Natural killer cell (primary cell): ENCODE data around the gene C16orf90. TPM values are rescaled to one million over a fixed set of nuclear protein-coding genes. Genes with fewer than 3 reads are reported as not detected.

Source experiments
- ATAC-seq, 3 donors: fragments of 150-1000 bp in 2 of 3; fragments of 200-7000 bp in 1 of 3; cut with Tn5 transposase; 1 replicate in 1 of 3; 2 replicates in 2 of 3; pipeline ENCODE4 v1.10.0; 2021; ENCODE audit warnings: mild to moderate bottlenecking in 2 of 3, moderate library complexity in 2 of 3
- DNase-seq, 2 donors: peaks; one replicate each; pipeline versions ENCODE4 v3.0.0 to v3.0.0-alpha.2; 2013 to 2021; ENCODE audit warnings: mixed read lengths in 1 of 2
- H3K27ac ChIP-seq: one replicate; pipeline ENCODE4 v1.5.1; 2013; ENCODE audit warnings: mild to moderate bottlenecking, low read length
- H3K27me3 ChIP-seq: one replicate; pipeline ENCODE4 v1.6.1; 2013; ENCODE audit warnings: low read length; ENCODE audit not compliant: control insufficient read depth, insufficient read depth
- H3K36me3 ChIP-seq: one replicate; pipeline ENCODE4 v1.6.1; 2013; ENCODE audit warnings: low read length; ENCODE audit not compliant: control insufficient read depth, insufficient read depth
- H3K4me1 ChIP-seq: one replicate; pipeline ENCODE4 v1.6.1; 2013; ENCODE audit warnings: low read length; ENCODE audit not compliant: control insufficient read depth, insufficient read depth
- H3K4me3 ChIP-seq: one replicate; pipeline ENCODE4 v1.5.1; 2013; ENCODE audit warnings: low read length
- H3K9me3 ChIP-seq: one replicate; pipeline ENCODE4 v1.6.1; 2013; ENCODE audit warnings: low read length; ENCODE audit not compliant: control insufficient read depth, insufficient read depth
- H3K27ac Mint-ChIP-seq, 2 donors: one replicate each; pipeline ENCODE4 v1.8.0; 2022; ENCODE audit warnings: mild to moderate bottlenecking in 2 of 2, mixed read lengths in 2 of 2, moderate library complexity in 1 of 2
- H3K27me3 Mint-ChIP-seq, 2 donors: one replicate each; pipeline ENCODE4 v1.8.0; 2022; ENCODE audit warnings: low read depth in 2 of 2, mixed read lengths in 2 of 2
- H3K36me3 Mint-ChIP-seq: one replicate; pipeline ENCODE4 v1.8.0; 2022; ENCODE audit warnings: mixed read lengths
- H3K4me1 Mint-ChIP-seq, 2 donors: one replicate each; pipeline ENCODE4 v1.8.0; 2022; ENCODE audit warnings: mixed read lengths in 2 of 2
- H3K4me3 Mint-ChIP-seq: one replicate; pipeline ENCODE4 v1.8.0; 2022; ENCODE audit warnings: mild to moderate bottlenecking, moderate library complexity, mixed read lengths
- H3K9me3 Mint-ChIP-seq, 2 donors: one replicate each; pipeline ENCODE4 v1.8.0; 2022; ENCODE audit warnings: mixed read lengths in 2 of 2
- WGBS: methylation state at CpG from one replicate; pipeline ENCODE4 v1.1.7; 2013; ENCODE audit warnings: missing lambda C conversion rate; ENCODE audit not compliant: insufficient coverage; 5-methylcytosine and 5-hydroxymethylcytosine counted together
- intact Hi-C: fragments of 100-400 bp; cut with micrococcal nuclease; formaldehyde crosslinking; loops from one replicate; pipeline ENCODE4 v1.14.2; 2022
- total RNA-seq, 4 donors: library from RNA; stranded (reverse); fragments of 120-200 nt in 1 of 4; gene quantifications; one replicate each; pipeline versions ENCODE4 v1.2.3 to v1.2.4, GENCODE V29; 2013 to 2022
- TF ChIP-seq, protein P1 (sequence below): fragments of 200-600 bp; IDR thresholded peaks from one replicate; pipeline ENCODE4 v1.8.0; 2022; ENCODE audit warnings: antibody characterized with exemption

Gene C16orf90
- total RNA-seq, 3 donors from 2014 or later (not counting 1 experiment from before 2014, with no cell fraction given), result not detected

GRCh38 chr16:3444032-3444388 is 51.3 kb downstream of the C16orf90 start:
- ATAC-seq (peak; percentile 45 to 62 (median 49)), DNase-seq (peak in 1 of 2 donors; percentile 63)
- Histone ChIP-seq H3K9me3 (no peaks in the 10 kb centered on the region), H3K4me1 (peaks cover 13% of the 10 kb centered on the region), H3K27me3 (no peaks in the 10 kb centered on the region), H3K27ac (peak overlapping the region; percentile 79), H3K4me3 (peak overlapping the region; percentile 77), H3K36me3 (peaks cover 5% of the 10 kb centered on the region)
- 41% methylated on average over 9 of the region's 10 CpGs for WGBS
- Mint-ChIP-seq H3K27ac (peak overlapping the region; percentile 93 to 94), H3K36me3 (peaks cover 8% of the 10 kb centered on the region), H3K4me3 (peak overlapping the region; percentile 99), H3K4me1 (peaks cover 14 to 18% of the 10 kb centered on the region in 2 donors), H3K9me3 (peaks cover 0 to 7% of the 10 kb centered on the region in 2 donors), H3K27me3 (peaks cover 4 to 6% of the 10 kb centered on the region in 2 donors)
- intact Hi-C loops, result no loop called here
- TF ChIP-seq, protein P1, sequence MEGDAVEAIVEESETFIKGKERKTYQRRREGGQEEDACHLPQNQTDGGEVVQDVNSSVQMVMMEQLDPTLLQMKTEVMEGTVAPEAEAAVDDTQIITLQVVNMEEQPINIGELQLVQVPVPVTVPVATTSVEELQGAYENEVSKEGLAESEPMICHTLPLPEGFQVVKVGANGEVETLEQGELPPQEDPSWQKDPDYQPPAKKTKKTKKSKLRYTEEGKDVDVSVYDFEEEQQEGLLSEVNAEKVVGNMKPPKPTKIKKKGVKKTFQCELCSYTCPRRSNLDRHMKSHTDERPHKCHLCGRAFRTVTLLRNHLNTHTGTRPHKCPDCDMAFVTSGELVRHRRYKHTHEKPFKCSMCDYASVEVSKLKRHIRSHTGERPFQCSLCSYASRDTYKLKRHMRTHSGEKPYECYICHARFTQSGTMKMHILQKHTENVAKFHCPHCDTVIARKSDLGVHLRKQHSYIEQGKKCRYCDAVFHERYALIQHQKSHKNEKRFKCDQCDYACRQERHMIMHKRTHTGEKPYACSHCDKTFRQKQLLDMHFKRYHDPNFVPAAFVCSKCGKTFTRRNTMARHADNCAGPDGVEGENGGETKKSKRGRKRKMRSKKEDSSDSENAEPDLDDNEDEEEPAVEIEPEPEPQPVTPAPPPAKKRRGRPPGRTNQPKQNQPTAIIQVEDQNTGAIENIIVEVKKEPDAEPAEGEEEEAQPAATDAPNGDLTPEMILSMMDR, result no peak

Other genes with a start within 250 kb of the C16orf90 start
- 1 to 10 TPM; 2.4 to 6.2 (median 5.4) TPM for gene MEFV, start 238.9 kb downstream of the C16orf90 start, total RNA-seq
- gene ZNF263, start 212.0 kb downstream of the C16orf90 start, total RNA-seq, result 10 to 100 TPM; 25.7 to 38.8 (median 28.1) TPM
- 1 to 10 TPM; 3.7 to 9.1 (median 3.7) TPM for gene TIGD7, start 190.1 kb downstream of the C16orf90 start, total RNA-seq
- 10 to 100 TPM; 30.6 to 44.6 (median 39.0) TPM for gene ZNF75A, start 190.0 kb downstream of the C16orf90 start, total RNA-seq
- not detected for gene OR2C1, start 139.6 kb downstream of the C16orf90 start, total RNA-seq
- 10 to 100 TPM in 2 of 3 donors, 1 to 10 TPM in 1; 7.5 to 14.2 (median 14.1) TPM for gene ZSCAN32, start 94.5 kb downstream of the C16orf90 start, total RNA-seq
- gene ZNF174, start 94.3 kb downstream of the C16orf90 start, total RNA-seq, result 1 to 10 TPM; 3.5 to 9.0 (median 7.5) TPM
- gene ZNF597, start 52.0 kb downstream of the C16orf90 start, total RNA-seq, result 1 to 10 TPM; 1.8 to 3.5 (median 2.8) TPM
- gene NAA60, start 51.8 kb downstream of the C16orf90 start, total RNA-seq, result 10 to 100 TPM; 45.1 to 69.0 (median 58.9) TPM
- 1 to 10 TPM; 4.0 to 6.2 (median 4.7) TPM for gene CLUAP1, start 5.5 kb upstream of the C16orf90 start, total RNA-seq
- gene NLRC3, start 81.9 kb upstream of the C16orf90 start, total RNA-seq, result 100 to 1,000 TPM in 2 of 3 donors, 10 to 100 TPM in 1; 98.8 to 145 (median 133) TPM
- 10 to 100 TPM; 13.5 to 18.6 (median 15.5) TPM for gene SLX4, start 116.1 kb upstream of the C16orf90 start, total RNA-seq
- gene DNASE1, start 159.2 kb upstream of the C16orf90 start, total RNA-seq, result 10 to 100 TPM; 29.9 to 47.8 (median 34.9) TPM
- gene TRAP1, start 222.0 kb upstream of the C16orf90 start, total RNA-seq, result 10 to 100 TPM; 33.7 to 56.7 (median 54.6) TPM